GM19372 (cell line): ENCODE data around the gene PDE9A.
"Not testable (repeated sequence)": the region's sequence is repeated elsewhere in the genome, so short reads cannot be mapped to it uniquely, and the experiment has no call there.

Experiments used
- ATAC-seq: cut with Tn5 transposase; IDR thresholded peaks from one replicate; pipeline ENCODE4 v1.9.1; 2021; ENCODE audit warnings: mild to moderate bottlenecking, low read depth, moderate library complexity; ENCODE audit not compliant: unreplicated experiment

PDE9A gene

DNA sequence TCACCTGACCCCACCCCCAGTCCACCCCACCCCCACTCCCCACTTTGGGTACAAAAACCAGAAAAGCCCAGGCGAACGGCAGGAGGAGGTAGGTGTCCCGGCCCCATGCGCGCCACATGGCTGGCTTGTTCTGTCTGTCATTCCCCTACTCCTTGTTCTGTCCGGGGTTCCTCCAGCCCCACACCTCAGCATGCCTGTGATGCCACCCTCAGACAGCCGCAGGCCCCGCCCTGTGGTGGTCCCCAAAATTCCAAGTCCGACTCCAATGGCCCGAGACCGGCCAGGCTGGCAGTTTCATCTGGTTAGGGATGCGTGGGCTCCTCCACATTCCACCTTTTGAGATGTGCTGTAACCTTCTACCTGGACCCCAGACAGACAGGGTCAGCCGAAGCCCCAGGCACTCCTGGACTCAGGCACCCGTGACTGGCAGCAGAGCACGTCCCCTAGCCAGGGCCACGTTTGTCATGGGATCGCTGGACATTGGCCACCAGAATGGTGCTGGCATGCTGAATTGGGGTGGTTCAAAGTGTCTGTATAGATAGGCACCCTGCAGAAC lies 131.6 kb downstream of the PDE9A start:
- ATAC-seq = no peak

- ATAC-seq = no peak
Observed at GRCh38 chr21:42785666-42786427, 132.4 kb downstream of the PDE9A start.

- ATAC-seq = no peak
Observed at GRCh38 chr21:42786884-42787283, 133.5 kb downstream of the PDE9A start.

DNA sequence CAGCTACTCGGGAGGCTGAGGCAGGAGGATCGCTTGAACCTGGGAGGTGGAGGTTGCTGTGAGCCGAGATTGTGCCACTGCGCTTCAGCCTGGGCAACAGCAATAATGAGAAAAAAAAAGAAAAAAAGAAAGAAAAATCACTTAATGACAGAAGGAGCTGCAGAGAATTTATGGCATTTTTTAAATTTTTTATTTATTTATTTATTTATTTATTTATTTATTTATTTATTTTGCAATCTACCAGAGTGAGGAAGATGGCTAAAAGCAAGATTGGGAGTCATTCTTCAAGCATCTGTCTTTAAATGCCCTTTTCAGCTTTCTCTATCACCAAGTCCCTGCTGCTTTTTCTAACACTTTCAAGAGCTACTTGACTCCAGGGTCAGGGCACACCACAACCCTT lies 134.2 kb downstream of the PDE9A start:
- ATAC-seq = no peak

DNA sequence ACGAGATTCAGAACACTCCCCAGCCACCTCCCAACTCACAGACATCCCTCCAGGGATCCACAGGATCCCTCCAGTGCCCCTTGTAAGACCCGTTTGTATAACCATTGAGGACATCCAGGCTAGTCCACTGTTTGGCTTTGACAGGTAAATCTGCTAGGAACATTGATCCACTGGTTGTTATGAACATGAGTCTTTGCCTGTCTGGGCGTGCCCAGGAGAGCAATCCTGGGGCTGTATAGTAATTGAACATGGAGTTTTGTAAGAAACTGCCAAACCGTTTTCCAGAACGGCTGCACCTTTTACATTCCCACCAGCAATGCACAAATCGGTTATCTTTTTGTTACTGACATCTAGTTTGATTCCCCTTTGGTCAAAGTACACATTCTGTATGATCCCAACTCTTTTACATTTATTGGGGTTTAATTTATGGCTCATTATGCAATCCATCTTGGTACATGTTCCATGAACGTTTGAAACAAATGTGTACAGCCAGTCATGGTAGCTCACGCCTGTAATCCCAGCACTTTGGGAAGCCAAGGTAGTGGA lies 137.2 kb downstream of the PDE9A start:
- no peak for ATAC-seq

DNA sequence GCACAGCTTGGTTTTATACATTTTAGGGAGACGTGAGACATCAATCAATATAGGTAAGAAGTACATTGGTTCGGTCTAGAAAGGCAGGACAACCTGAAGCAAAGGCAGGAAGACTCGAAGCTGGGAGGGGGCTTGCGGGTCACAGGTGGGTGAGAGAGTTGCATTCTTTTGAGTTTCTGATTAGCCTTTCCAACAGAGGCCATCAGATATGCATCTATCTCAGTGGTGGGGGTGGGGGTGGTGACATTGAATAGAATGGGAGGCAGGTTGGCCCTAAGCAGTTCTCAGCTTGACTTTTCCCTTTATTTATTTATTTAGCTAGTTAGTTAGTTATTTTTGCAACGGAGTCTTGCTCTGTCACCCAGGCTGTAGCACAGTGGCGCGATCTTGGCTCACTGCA lies 140.4 kb downstream of the PDE9A start:
- ATAC-seq = no peak

- ATAC-seq = no peak
Observed at GRCh38 chr21:42794551-42794950, 141.1 kb downstream of the PDE9A start.

GRCh38 chr21:42796327-42797062 lies 143.1 kb downstream of the PDE9A start:
- no peak for ATAC-seq

DNA sequence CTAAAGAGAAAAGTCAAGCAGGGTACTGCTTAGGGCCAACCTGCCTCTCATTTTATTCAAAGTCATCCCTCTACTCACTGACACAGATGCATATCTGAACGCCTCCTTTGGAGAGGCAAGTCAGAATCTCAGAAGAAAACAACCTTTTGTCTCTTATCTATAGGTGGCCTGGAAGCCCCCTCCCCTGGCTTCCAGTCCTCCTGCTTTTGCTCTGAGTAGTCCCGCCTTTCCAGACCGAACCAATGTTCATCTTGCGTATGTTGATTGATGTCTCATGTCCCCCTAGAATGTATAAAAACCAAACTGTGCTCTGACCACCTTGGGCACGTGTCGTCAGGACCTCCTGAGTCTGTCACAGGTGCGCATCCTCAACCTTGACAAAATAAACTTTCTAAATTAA lies 144.1 kb downstream of the PDE9A start:
- ATAC-seq = no peak

GRCh38 chr21:42798106-42798505 lies 144.7 kb downstream of the PDE9A start:
- no peak for ATAC-seq

DNA sequence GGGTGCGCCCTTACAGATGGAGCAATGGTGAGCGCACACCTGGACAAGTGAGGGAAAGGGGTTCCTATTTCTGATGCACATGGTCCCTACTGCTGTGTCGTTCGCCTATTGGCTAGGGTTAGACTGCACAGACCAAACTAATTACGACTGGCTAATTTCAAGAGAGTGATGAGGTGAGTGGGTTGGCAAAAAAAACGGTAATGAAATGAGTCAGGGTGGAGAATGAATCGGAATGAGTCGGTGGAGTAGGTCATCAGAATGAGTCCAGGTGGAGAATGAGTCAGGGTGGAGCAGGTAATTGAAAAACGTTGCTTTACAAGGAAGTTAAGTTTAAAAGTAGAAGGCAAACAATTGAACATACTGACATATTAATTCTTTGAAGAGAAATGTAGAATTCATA lies 146.1 kb downstream of the PDE9A start:
- ATAC-seq = no peak

DNA sequence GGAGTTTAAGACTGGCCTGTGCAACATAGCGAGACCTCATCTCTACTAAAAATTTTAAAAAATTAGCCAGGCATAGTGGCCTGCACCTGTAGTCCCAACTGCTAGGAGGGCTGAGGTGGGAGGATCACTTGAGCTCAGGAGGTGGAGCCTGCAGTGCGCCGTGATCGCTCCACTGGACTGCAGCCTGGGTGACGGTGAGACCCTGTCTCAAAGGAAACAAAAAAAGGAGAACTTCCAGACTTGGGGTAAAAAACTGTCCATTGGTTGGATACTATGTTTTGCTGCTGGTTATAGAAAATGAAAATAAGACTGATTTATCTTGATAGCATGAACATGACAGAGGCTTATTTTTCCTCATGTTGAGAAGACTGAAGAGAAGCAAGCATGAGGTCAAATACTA lies 146.5 kb downstream of the PDE9A start:
- ATAC-seq = no peak

GRCh38 chr21:42801616-42802015 lies 148.2 kb downstream of the PDE9A start:
- ATAC-seq = not testable (repeated sequence)

DNA sequence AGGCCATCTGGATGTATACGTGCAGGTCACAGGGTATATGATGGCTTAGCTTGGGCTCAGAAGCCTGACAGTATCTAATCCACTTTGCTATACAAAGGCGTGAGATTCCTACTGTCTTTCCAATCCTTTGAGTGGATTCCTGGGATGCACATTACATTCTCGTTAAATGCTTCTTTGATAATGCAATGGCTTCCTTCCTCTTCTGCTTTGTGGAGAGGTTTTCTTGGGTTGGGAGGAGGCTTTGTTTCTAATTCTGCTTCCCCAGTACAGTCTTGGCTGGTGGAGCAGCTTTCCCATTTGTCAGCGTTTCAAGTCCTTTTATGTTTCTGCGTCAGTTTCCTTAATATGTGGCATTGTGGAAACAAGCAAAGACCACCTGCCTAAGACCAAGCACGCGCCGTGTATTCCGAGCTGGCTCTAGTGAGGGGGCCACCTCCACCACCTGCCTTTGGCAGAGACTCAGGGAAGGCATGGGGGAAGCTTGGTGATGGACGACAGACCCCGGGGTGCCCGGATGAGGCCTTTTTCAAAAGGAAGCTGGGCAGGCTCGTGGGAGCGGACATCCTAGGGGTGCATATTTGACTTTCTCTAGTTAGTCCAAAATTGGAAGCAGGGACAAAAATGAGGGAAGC lies 153.2 kb downstream of the PDE9A start:
- ATAC-seq = no peak

DNA sequence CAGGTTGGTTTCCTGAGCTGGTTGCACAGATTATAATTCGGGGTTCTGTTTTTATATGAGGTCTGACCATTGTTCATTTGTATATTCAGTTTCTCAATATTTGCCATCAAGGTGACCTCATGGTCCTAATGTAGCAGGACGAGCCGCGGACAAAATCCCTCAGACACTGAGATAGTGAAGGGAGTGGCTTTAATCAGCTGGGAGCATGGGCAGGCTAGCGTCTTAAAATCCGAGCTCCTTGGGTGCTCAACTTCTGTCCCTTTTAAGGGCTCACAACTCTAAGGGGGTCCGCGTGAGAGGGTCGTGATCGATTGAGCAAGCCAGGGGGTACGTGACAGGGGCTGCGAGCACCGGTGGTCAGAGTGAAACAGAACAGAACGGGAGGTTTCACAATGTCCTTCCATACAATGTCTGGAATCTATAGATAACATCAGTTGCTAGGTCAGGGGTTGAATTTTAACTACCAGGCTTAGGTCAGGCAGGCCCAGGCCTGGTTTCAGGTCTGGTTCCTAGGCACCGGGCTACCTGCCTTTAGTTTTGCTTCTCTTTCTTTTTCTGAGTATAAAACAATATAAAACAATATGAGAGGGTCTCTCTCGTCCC lies 154.0 kb downstream of the PDE9A start:
- not testable (repeated sequence) for ATAC-seq

- no peak for ATAC-seq
Observed at GRCh38 chr21:42807938-42808613, 154.7 kb downstream of the PDE9A start.

GRCh38 chr21:42809171-42809570 lies 155.8 kb downstream of the PDE9A start:
- no peak for ATAC-seq

DNA sequence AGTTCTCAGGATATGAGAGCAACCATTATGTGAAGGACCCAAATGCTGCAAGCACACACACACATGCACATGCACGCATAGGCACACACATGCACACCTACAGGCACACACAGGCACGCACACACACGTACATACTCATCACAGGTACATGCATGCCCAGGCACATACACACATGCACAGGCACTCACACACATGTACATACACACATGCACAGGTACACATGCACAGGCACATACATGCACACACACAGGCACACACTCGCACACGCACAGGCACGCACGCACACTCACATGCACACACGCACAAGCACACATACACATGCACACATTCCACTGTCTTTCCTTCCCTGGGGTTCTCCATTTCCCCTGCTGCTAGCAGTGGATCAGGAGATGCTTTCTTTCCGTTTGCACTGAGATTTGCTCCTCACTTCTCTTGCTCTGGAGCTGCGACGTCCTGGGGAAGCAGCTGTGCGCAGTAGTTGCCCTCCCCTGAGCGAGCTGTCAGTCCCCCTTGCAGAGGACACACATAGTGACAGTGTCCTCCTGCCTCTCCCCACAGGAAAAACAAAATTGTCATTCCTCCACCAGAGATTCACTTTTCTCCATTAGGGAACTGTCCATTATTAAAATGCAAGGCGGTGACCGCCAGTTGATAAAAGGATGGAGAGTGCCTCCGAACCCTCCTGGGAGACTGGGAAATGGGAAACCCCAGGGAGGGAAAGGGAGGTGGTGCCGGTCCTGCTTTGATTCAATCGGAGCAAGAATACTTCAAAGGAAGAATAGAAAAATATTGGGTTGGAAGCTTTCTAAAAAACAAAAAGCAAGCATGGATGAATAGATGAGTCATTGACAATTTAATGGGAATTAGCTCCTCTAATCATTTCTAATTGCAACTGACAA lies 156.4 kb downstream of the PDE9A start:
- ATAC-seq = no peak

GRCh38 chr21:42811960-42812359 lies 158.5 kb downstream of the PDE9A start:
- ATAC-seq = no peak
